SH-SY5Y (cell line): ENCODE results near the gene PGBD5.

Experiments
- GATA2 ChIP-seq: IDR thresholded peaks from 2 replicates; pipeline ENCODE4 v1.6.1; 2011; ENCODE audit warnings: mild to moderate bottlenecking, low read depth, low read length
- GATA3 ChIP-seq: IDR thresholded peaks from 2 replicates; pipeline ENCODE4 v1.6.1; 2011; ENCODE audit warnings: low read depth, mild to moderate bottlenecking, low read length, moderate library complexity

DNA sequence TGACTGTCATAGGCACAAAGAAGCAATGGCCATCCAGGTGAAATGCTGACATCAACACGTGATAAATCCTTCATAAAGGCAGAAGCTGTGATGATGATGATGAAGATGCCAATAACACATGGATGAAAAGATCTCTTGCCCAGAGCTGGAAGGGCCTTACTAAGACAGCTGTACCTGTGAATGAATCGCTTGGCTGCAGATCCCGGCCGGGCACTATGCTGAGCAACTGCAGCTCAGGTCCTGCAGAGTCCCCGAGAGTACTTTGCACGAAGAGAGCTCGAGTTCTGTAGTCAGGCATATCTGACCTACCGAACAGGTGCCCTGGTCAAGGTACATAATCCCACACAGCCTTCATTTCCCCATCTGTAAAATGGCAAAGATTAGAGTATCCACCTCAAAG lies 48.8 kb downstream of the PGBD5 start:
- TF ChIP-seq GATA2, result no peak
- TF ChIP-seq GATA3, result no peak
